Body of pancreas (tissue), 4 donors: ENCODE results near the gene NOTCH4.
"Not testable (repeated sequence)": the region's sequence is repeated elsewhere in the genome, so short reads cannot be mapped to it uniquely, and the experiment has no call there.

Source experiments
- POLR2A ChIP-seq, 3 donors: fragments of 450-650 bp; IDR thresholded peaks; one replicate each; pipeline ENCODE4 v1.6.1; 2016; ENCODE audit warnings: antibody characterized with exemption in 3 of 3, mild to moderate bottlenecking in 2 of 3
- TF ChIP-seq, protein P1 (sequence below), 7 experiments: fragments of 450-650 bp in 4 of 7; fragments of 200-600 bp in 3 of 7; sonication (generic) in 3 of 7; IDR thresholded peaks; one replicate each; pipeline ENCODE4 v1.5.1; 2016 to 2019; ENCODE audit warnings: antibody characterized with exemption in 7 of 7

DNA sequence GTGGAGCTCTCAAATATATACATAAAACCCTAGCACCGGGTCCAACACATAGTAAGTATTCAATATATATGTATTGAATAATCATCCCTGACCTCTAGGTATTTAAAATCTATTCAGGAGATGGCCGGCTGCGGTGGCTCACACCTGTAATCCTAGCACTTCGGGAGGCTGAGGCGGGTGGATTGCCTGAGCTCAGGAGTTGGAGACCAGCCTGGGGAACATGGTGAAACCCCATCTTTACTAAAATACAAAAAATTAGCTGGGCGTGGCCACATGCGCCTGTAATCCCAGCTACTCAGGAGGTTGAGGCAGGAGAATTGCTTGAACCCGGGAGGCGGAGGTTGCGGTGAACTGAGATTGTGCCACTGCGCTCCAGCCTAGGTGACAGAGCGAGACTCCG is 30.8 kb downstream of the NOTCH4 start:
- TF ChIP-seq, protein P1, sequence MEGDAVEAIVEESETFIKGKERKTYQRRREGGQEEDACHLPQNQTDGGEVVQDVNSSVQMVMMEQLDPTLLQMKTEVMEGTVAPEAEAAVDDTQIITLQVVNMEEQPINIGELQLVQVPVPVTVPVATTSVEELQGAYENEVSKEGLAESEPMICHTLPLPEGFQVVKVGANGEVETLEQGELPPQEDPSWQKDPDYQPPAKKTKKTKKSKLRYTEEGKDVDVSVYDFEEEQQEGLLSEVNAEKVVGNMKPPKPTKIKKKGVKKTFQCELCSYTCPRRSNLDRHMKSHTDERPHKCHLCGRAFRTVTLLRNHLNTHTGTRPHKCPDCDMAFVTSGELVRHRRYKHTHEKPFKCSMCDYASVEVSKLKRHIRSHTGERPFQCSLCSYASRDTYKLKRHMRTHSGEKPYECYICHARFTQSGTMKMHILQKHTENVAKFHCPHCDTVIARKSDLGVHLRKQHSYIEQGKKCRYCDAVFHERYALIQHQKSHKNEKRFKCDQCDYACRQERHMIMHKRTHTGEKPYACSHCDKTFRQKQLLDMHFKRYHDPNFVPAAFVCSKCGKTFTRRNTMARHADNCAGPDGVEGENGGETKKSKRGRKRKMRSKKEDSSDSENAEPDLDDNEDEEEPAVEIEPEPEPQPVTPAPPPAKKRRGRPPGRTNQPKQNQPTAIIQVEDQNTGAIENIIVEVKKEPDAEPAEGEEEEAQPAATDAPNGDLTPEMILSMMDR (IDR thresholded peaks at IDR 0.05), result not testable (repeated sequence)
- TF ChIP-seq POLR2A (IDR thresholded peaks at IDR 0.05), result not testable (repeated sequence)
